ENCODE results near the gene COL6A5. TPM values are rescaled to one million over a fixed set of nuclear protein-coding genes. Genes with fewer than 3 reads are reported as not detected.
A peak's percentile ranks its signal among the peaks of the same experiment; 100 is the strongest.

Gene COL6A5
- total RNA-seq, 1 experiment from 2014 or later: not detected

- no peak overlapping the region for H3K27ac Mint-ChIP-seq (ENCODE audit: low read depth, unreplicated experiment)
- no peak overlapping the region for H3K4me3 Mint-ChIP-seq (ENCODE audit: unreplicated experiment)
- H3K36me3 Mint-ChIP-seq (ENCODE audit: insufficient read depth, unreplicated experiment): no peaks in the 10 kb centered on the region
- CTCF ChIA-PET: no interaction called here
- POLR2A ChIA-PET: no interaction called here
- peaks cover 9% of the 10 kb centered on the region for H3K9me3 Mint-ChIP-seq (ENCODE audit: unreplicated experiment)
- no TSS peak for BruUV-seq (replicated peaks)
- H3K27me3 Mint-ChIP-seq (ENCODE audit: insufficient read depth, unreplicated experiment): peaks cover 58% of the 10 kb centered on the region
- intact Hi-C loops (cut with micrococcal nuclease): no loop called here
- DNase-seq (ENCODE audit: unreplicated experiment): no peak
- no peaks in the 10 kb centered on the region for H3K4me1 Mint-ChIP-seq (ENCODE audit: insufficient read depth, unreplicated experiment)
- no peak for TF ChIP-seq CTCF (IDR thresholded peaks at IDR 0.05; ENCODE audit: unreplicated experiment)
These were observed 163.5 kb downstream of the COL6A5 start for GRCh38 chr3:130509008-130509407.

GRCh38 chr3:130514681-130515080 is 169.2 kb downstream of the COL6A5 start:
- CTCF ChIA-PET: no interaction called here
- BruUV-seq (replicated peaks): no TSS peak
- Mint-ChIP-seq H3K4me3 (ENCODE audit: unreplicated experiment) (no peak overlapping the region), H3K27ac (ENCODE audit: low read depth, unreplicated experiment) (no peak overlapping the region), H3K27me3 (ENCODE audit: insufficient read depth, unreplicated experiment) (peaks cover 60% of the 10 kb centered on the region), H3K9me3 (ENCODE audit: unreplicated experiment) (peaks cover 15% of the 10 kb centered on the region), H3K4me1 (ENCODE audit: insufficient read depth, unreplicated experiment) (no peaks in the 10 kb centered on the region), H3K36me3 (ENCODE audit: insufficient read depth, unreplicated experiment) (no peaks in the 10 kb centered on the region)
- peak; percentile 6 for DNase-seq (ENCODE audit: unreplicated experiment)
- TF ChIP-seq CTCF (IDR thresholded peaks at IDR 0.05; ENCODE audit: unreplicated experiment): no peak
- POLR2A ChIA-PET: no interaction called here
- intact Hi-C loops (cut with micrococcal nuclease): no loop called here

GRCh38 chr3:130515755-130516154 is 170.3 kb downstream of the COL6A5 start:
- Mint-ChIP-seq H3K4me1 (ENCODE audit: insufficient read depth, unreplicated experiment) (no peaks in the 10 kb centered on the region), H3K4me3 (ENCODE audit: unreplicated experiment) (no peak overlapping the region), H3K36me3 (ENCODE audit: insufficient read depth, unreplicated experiment) (no peaks in the 10 kb centered on the region), H3K27me3 (ENCODE audit: insufficient read depth, unreplicated experiment) (peaks cover 56% of the 10 kb centered on the region), H3K27ac (ENCODE audit: low read depth, unreplicated experiment) (no peak overlapping the region), H3K9me3 (ENCODE audit: unreplicated experiment) (peaks cover 15% of the 10 kb centered on the region)
- POLR2A ChIA-PET: no interaction called here
- intact Hi-C loops (cut with micrococcal nuclease): no loop called here
- CTCF ChIA-PET: no interaction called here
- DNase-seq (ENCODE audit: unreplicated experiment): no peak
- no TSS peak for BruUV-seq (replicated peaks)
- TF ChIP-seq CTCF (IDR thresholded peaks at IDR 0.05; ENCODE audit: unreplicated experiment): no peak

- CTCF ChIA-PET: interaction anchor here (0.6 kb wide), 1 partner anchor 23 kb away, joined by 3 read pairs; no protein-coding TSS in a partner anchor
- no TSS peak for BruUV-seq (replicated peaks)
- TF ChIP-seq CTCF (IDR thresholded peaks at IDR 0.05; ENCODE audit: unreplicated experiment): no peak
- Mint-ChIP-seq H3K27ac (ENCODE audit: low read depth, unreplicated experiment) (no peak within 1 kb of the TSS), H3K36me3 (ENCODE audit: insufficient read depth, unreplicated experiment) (no peaks in the 10 kb centered on the region), H3K4me1 (ENCODE audit: insufficient read depth, unreplicated experiment) (no peaks in the 10 kb centered on the region), H3K4me3 (ENCODE audit: unreplicated experiment) (no peak within 1 kb of the TSS), H3K27me3 (ENCODE audit: insufficient read depth, unreplicated experiment) (peaks cover 54% of the 10 kb centered on the region), H3K9me3 (ENCODE audit: unreplicated experiment) (peaks cover 15% of the 10 kb centered on the region)
- POLR2A ChIA-PET: no interaction called here
- DNase-seq (ENCODE audit: unreplicated experiment): no peak
- intact Hi-C loops (cut with micrococcal nuclease): no loop called here
These were observed 171.4 kb downstream of the COL6A5 start, which contains the start of gene COL6A6 for GRCh38 chr3:130516645-130517512. Gene COL6A6 (plus strand): TSS chr3:130517177. CDS start chr3:130560365, 43,188 bp downstream.
